Smooth muscle cell (in vitro differentiated cells): ENCODE measurements around the gene EXOC4. TPM values are rescaled to one million over a fixed set of nuclear protein-coding genes. Genes with fewer than 3 reads are reported as not detected.

Experiments used
- DNase-seq: peaks from one replicate; lab custom pipeline; 2025; ENCODE audit not compliant: unreplicated experiment; lab: John Stamatoyannopoulos, UW
- H2AFZ ChIP-seq: fragments of 200-600 bp; sonication (generic); 2 replicates; pipeline ENCODE4 v1.6.0; 2016; ENCODE audit warnings: antibody characterized with exemption, low read depth, mild to moderate bottlenecking
- H3F3A ChIP-seq: fragments of 200-600 bp; sonication (generic); 2 replicates; pipeline ENCODE4 v1.6.0; 2017; ENCODE audit warnings: antibody characterized with exemption, low read depth
- H3K27ac ChIP-seq: fragments of 200-600 bp; sonication (generic); 2 replicates; pipeline ENCODE4 v1.5.1; 2016; ENCODE audit warnings: low read depth, mild to moderate bottlenecking
- H3K27me3 ChIP-seq: fragments of 200-600 bp; sonication (generic); 2 replicates; pipeline ENCODE4 v1.6.1; 2016; ENCODE audit warnings: low read depth, mild to moderate bottlenecking
- H3K36me3 ChIP-seq: fragments of 200-600 bp; sonication (generic); 2 replicates; pipeline ENCODE4 v1.5.1; 2016; ENCODE audit warnings: low read depth
- H3K4me1 ChIP-seq: fragments of 200-600 bp; sonication (generic); 2 replicates; pipeline ENCODE4 v1.5.1; 2016; ENCODE audit warnings: low read depth
- H3K4me2 ChIP-seq: fragments of 200-600 bp; sonication (generic); 2 replicates; pipeline ENCODE4 v1.6.0; 2016; ENCODE audit warnings: mild to moderate bottlenecking
- H3K4me3 ChIP-seq: fragments of 200-600 bp; sonication (generic); 2 replicates; pipeline ENCODE4 v1.5.1; 2016; ENCODE audit warnings: mild to moderate bottlenecking
- H3K79me2 ChIP-seq: fragments of 200-600 bp; sonication (generic); 2 replicates; pipeline ENCODE4 v1.6.0; 2016; ENCODE audit warnings: low read depth, mild to moderate bottlenecking
- H3K9ac ChIP-seq: fragments of 200-600 bp; sonication (generic); 2 replicates; pipeline ENCODE4 v1.6.0; 2016; ENCODE audit warnings: low read depth
- H3K9me3 ChIP-seq: fragments of 200-600 bp; sonication (generic); replicated peaks from 2 replicates; pipeline ENCODE4 v1.5.1; 2016; ENCODE audit warnings: low read depth
- H4K20me1 ChIP-seq: fragments of 200-600 bp; sonication (generic); 2 replicates; pipeline ENCODE4 v1.6.0; 2016; ENCODE audit warnings: low read depth
- WGBS: methylation state at CpG from one replicate; pipeline ENCODE4 v1.1.7; 2016; ENCODE audit warnings: low lambda C conversion rate; 5-methylcytosine and 5-hydroxymethylcytosine counted together
- polyA plus RNA-seq: library from polyadenylated mRNA; unstranded; fragments of >200 nt; fragmentation: Nextera tagmentation; extraction: Ambion mirVana; gene quantifications from 2 replicates; pipeline ENCODE4 v1.2.1, GENCODE V29; 2016
- total RNA-seq: library from RNA; depleted of rRNA; stranded (reverse); fragments of >200 nt; gene quantifications from 2 replicates; pipeline ENCODE4 v1.2.3, GENCODE V29; 2014
- TF ChIP-seq, protein P1 (sequence below): fragments of 200-600 bp; sonication (generic); IDR thresholded peaks from 2 replicates; pipeline ENCODE4 v1.5.1; 2017; ENCODE audit warnings: borderline replicate concordance, mild to moderate bottlenecking, antibody characterized with exemption; ENCODE audit not compliant: insufficient read depth, poor library complexity, severe bottlenecking

EXOC4 gene
- total and polyA plus RNA-seq, 2 experiments from 2014 or later, result 21.5 to 47.1 TPM

DNA sequence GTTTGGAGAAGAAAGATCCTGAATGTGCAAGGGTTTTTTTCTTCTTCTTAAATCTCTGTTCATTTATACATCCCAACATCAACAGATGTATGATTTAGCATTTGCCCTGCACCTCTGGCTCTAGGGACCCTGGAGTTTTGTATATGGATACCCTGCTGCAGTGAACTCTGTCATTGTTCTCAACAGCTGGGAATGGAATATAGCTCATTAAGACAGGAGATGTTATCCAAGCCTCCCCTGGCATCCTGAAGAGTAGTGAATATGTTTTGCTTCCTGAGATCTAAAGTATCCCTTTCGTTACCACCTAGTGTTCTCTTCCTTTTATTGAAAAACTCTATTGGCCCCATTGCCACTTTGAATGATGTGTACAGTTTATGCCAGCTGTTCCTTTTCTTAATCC lies 275.9 kb downstream of the EXOC4 start:
- H3K9ac ChIP-seq, result no peak overlapping the region
- no peaks in the 10 kb centered on the region for H3F3A ChIP-seq
- no peak for DNase-seq
- TF ChIP-seq, protein P1, sequence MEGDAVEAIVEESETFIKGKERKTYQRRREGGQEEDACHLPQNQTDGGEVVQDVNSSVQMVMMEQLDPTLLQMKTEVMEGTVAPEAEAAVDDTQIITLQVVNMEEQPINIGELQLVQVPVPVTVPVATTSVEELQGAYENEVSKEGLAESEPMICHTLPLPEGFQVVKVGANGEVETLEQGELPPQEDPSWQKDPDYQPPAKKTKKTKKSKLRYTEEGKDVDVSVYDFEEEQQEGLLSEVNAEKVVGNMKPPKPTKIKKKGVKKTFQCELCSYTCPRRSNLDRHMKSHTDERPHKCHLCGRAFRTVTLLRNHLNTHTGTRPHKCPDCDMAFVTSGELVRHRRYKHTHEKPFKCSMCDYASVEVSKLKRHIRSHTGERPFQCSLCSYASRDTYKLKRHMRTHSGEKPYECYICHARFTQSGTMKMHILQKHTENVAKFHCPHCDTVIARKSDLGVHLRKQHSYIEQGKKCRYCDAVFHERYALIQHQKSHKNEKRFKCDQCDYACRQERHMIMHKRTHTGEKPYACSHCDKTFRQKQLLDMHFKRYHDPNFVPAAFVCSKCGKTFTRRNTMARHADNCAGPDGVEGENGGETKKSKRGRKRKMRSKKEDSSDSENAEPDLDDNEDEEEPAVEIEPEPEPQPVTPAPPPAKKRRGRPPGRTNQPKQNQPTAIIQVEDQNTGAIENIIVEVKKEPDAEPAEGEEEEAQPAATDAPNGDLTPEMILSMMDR, result no peak
- H3K27ac ChIP-seq, result no peak overlapping the region
- H3K4me1 ChIP-seq, result no peaks in the 10 kb centered on the region
- WGBS, result 87% methylated on average over 1 of the region's 1 CpG
- H3K79me2 ChIP-seq, result no peaks in the 10 kb centered on the region
- no peaks in the 10 kb centered on the region for H3K9me3 ChIP-seq
- no peak overlapping the region for H3K4me3 ChIP-seq
- H4K20me1 ChIP-seq, result peaks cover 27% of the 10 kb centered on the region
- no peak overlapping the region for H2AFZ ChIP-seq
- H3K36me3 ChIP-seq, result no peaks in the 10 kb centered on the region
- no peak overlapping the region for H3K4me2 ChIP-seq
- no peaks in the 10 kb centered on the region for H3K27me3 ChIP-seq

DNA sequence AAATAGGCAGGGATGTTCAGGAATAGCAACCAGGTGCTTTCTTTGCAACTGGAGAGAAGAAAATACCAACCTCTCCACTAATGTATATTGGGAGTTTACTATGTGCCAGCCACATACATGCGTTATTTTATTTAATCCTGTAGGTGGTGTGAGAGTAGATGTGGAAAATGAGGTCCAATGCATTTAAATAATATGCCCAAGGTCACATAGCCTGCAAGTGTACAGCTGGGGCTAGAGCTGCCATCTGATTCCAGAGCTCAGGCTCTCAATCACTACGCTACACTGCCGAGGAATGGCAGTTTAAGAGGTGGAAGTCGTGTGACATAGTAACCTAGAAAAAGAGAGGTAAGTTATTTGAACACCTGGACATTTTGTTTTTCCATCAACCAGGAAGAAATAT lies 277.0 kb downstream of the EXOC4 start:
- DNase-seq, result no peak
- H3K27ac ChIP-seq, result no peak overlapping the region
- H3K27me3 ChIP-seq, result no peaks in the 10 kb centered on the region
- no peaks in the 10 kb centered on the region for H3K4me1 ChIP-seq
- no peaks in the 10 kb centered on the region for H3F3A ChIP-seq
- 97% methylated on average over 4 of the region's 4 CpGs for WGBS
- H3K9me3 ChIP-seq, result no peaks in the 10 kb centered on the region
- H3K79me2 ChIP-seq, result no peaks in the 10 kb centered on the region
- H2AFZ ChIP-seq, result no peak overlapping the region
- H3K4me2 ChIP-seq, result no peak overlapping the region
- H4K20me1 ChIP-seq, result peaks cover 28% of the 10 kb centered on the region
- no peak overlapping the region for H3K9ac ChIP-seq
- TF ChIP-seq, protein P1, result no peak
- H3K36me3 ChIP-seq, result no peaks in the 10 kb centered on the region
- H3K4me3 ChIP-seq, result no peak overlapping the region

DNA sequence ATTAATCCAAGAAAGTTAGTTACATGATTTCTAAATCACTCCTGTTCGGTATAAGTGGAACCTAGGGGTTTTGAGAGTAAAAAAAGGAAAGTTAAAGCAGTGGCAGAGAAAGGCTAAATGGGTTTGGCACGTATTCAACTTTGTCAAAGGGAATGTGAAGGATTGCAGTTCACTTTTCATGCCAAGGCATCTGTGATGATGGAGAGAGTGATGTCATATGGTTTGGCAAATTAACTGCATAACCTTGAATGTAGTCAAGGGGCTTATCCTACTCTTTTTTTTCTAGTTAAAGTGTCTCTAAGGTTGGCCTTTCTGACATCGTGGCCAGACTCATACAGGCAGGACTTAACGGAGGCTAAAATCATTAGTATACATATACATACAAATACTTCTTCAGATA lies 277.8 kb downstream of the EXOC4 start:
- Histone ChIP-seq H2AFZ (no peak overlapping the region), H3K9me3 (no peaks in the 10 kb centered on the region), H3F3A (no peaks in the 10 kb centered on the region), H3K27me3 (no peaks in the 10 kb centered on the region), H3K9ac (no peak overlapping the region), H4K20me1 (peaks cover 33% of the 10 kb centered on the region), H3K36me3 (no peaks in the 10 kb centered on the region), H3K4me3 (no peak overlapping the region), H3K4me2 (no peak overlapping the region), H3K79me2 (no peaks in the 10 kb centered on the region), H3K4me1 (peaks cover 2% of the 10 kb centered on the region), H3K27ac (no peak overlapping the region)
- no peak for DNase-seq
- 83% methylated on average over 4 of the region's 4 CpGs for WGBS
- TF ChIP-seq, protein P1, result no peak

GRCh38 chr7:133534816-133535215 lies 281.9 kb downstream of the EXOC4 start:
- no peak overlapping the region for H3K9ac ChIP-seq
- peak overlapping the region; percentile 21 for H3K27ac ChIP-seq
- no peak overlapping the region for H3K4me3 ChIP-seq
- WGBS, result 85% methylated on average over 5 of the region's 5 CpGs
- no peaks in the 10 kb centered on the region for H3K79me2 ChIP-seq
- no peak overlapping the region for H2AFZ ChIP-seq
- no peaks in the 10 kb centered on the region for H3F3A ChIP-seq
- H3K4me1 ChIP-seq, result peaks cover 3% of the 10 kb centered on the region
- no peaks in the 10 kb centered on the region for H3K36me3 ChIP-seq
- TF ChIP-seq, protein P1, result no peak
- no peaks in the 10 kb centered on the region for H3K27me3 ChIP-seq
- H4K20me1 ChIP-seq, result peaks cover 24% of the 10 kb centered on the region
- no peak for DNase-seq
- H3K4me2 ChIP-seq, result peak overlapping the region; percentile 13
- no peaks in the 10 kb centered on the region for H3K9me3 ChIP-seq
